22Rv1 (cell line): Measurements from ENCODE around the gene FUZ.

Experiments
- CTCF ChIP-seq: fragments of 450-650 bp; IDR thresholded peaks from 2 replicates; pipeline ENCODE4 v1.5.1; 2017; ENCODE audit warnings: mild to moderate bottlenecking
- ZFX ChIP-seq: fragments of 450-650 bp; IDR thresholded peaks from 2 replicates; pipeline ENCODE4 v1.6.1; 2017; ENCODE audit warnings: antibody characterized with exemption, borderline replicate concordance

- TF ChIP-seq CTCF, result no peak
- TF ChIP-seq ZFX, result no peak
Measured at GRCh38 chr19:49823472-49823871, 10.4 kb upstream of the FUZ start.
